NCI-H1105 (cell line): Measurements from ENCODE around the gene PLA2G4C.

Source experiments
- DNase-seq: peaks from one replicate; lab custom pipeline; 2025; lab: John Stamatoyannopoulos, UW

The PLA2G4C gene

DNA sequence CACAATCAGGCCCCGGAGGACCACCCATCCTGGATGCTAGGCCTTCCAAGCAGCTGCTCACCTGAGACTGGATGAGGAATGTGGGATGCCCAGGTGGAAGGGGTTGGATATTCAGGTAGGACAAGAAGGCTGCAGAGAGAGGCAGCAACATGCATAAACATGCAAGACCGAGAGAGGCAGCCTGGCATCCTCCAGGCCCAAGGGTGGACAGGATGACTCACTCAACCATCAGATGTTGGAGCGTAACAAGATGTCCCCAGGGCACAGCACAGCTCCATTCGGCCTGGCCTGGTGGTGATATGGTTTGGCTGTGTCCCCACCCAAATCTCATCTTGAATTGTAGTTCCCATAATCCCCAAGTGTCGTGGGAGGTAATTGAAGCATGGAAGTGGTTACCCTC, 56.8 kb downstream of the PLA2G4C start:
- no peak for DNase-seq

DNA sequence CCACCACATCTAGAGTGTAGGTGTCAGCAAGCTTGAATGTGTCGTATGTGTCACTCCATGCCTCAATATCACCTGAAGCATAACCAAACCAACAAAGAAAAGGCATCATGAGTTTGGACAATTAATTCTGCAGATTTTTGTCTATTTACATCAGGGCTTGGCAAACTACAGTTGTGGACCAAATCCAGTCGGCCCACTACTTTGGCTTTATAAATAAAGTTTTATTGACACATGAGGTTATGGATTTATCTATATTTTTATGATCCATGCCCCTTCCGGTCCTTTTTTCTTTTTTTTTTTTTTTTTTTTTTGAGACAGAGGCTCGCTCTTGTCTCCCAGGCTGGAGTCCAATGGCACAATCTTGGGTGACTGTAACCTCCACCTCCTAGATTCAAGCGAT, 57.5 kb downstream of the PLA2G4C start:
- DNase-seq, result no peak

DNA sequence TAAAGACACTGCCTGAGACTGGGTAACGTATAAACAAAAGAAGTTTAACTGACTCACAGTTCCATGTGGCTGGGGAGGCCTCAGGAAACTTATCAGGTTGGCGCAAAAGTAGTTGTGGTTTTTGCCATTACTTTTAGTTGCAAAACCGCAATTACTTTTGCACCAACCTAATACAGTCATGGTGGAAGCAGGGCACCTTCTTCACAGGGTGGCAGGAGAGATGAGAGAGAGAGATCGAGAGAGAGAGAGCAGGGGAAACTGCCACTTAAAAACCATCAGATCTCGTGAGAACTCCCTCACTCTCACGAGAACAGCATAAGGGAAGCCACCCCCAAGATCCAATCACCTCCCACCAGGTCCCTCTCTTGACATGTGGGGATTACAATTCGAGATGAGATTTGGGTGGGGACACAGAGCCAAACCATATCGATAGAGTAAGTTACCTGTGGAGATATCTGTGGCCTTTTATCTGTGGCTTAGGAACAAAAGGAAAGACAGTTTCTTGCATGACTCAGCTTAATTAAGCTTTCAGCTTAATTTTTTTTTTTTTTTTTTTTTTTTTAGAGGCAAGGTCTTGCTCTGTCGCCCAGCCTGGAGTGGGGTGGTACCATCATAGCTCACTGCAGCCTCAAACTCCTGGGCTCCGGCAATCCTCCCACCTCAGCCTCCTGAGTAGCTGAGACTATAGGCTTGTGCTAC, 59.1 kb downstream of the PLA2G4C start:
- no peak for DNase-seq

DNA sequence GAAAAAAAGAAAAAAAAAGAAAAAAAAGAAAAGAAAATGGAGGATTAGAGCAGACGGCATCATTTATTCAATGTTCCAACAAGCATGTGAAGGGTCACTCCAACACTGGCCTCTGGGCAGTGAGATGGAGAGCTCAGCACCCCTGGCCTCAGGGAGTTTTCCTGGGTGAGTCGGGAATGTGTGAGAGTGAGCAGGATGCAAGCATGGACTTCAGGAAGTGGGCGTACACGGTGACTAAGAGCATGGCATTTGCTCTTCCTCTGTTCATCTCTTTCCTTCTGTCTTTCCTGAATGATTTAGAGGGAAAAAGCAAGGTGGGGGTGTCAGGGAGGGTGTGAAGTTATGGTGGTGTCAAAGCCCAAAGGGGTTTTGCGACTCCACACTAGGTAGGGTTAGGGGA, 66.1 kb downstream of the PLA2G4C start:
- no peak for DNase-seq

DNA sequence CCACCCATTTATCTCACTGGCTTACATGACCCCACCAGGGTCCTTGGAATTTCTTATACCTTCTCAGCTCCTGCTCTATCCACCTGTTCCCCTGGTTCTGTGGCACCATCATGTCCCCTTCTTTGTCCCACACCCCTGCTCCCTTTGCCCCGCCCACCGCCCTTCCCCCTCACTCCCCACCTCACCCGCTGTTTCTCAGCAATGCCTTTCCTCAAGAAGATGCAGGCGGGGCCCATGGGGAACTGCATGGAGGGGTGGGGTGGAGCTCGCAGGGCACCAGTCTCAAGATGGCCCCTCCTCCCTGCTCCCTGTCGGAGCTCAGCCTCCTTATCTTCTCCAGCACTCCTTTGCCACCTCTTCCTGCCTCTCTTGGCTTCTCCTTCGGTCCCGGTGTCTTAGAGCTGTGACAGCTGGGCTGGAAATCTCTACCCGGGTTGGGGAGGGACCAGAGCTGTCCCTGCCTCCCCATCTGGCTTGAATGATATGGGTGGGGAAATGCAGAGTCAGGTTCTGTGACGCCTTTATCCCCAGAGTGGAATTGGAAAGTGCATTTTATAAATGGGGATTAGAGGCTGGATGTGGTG, 66.8 kb downstream of the PLA2G4C start, which contains the start of gene CABP5:
CABP5 (minus strand) TSS at position 405 of the 584 bp plus-strand sequence; CDS start at position 248, 157 bp downstream.
- no peak for DNase-seq

DNA sequence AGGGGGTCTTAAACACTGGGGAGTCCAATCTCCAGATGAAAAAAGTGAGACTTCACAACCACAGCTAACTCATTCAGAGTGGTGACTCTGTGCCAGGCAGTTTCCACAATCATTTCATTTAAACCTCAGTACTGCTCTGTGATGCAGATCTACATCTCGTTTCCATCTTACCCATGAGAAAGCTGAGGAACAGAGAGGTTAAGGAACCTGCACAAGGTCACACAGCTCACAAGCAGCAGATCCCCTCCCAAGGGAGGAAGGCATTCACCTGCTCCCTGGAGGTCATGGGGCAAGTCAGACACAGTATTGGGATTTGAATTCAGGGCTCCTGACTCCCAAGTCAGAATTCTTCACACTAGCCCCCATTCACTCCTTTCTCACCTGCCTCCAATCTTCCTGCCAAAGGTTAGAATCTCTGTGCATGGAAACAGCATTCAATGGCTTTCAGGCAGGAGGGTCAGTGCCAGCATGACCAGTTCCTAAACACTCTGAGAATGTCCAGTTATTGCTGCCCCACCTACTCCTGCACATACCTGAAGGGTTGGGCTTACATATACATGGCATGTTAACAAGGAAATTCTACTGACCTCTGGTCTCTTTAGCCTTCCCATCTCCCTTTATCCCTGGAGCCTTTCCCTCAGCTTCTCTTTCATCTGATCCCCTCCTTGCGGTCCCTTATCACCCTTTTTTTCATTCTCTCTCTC, 68.6 kb downstream of the PLA2G4C start:
- no peak for DNase-seq

DNA sequence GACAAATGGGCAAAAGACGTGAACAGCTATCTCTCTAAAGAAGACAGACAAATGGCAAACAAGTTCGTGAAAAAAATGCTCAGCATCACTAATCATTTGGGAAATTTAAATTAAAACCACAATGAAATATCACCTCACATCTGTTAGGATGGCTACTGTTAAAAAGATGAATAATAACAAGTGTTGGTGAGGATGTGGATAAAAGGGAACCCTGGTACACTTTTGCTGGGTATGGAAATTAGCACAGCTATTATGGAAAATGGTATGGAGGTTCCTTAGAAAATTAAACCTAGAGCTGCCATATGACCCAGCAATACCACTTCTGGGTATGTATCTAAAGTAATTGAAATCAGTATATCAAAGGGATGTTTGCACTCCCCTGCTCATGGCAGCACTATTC, 73.9 kb downstream of the PLA2G4C start:
- no peak for DNase-seq

DNA sequence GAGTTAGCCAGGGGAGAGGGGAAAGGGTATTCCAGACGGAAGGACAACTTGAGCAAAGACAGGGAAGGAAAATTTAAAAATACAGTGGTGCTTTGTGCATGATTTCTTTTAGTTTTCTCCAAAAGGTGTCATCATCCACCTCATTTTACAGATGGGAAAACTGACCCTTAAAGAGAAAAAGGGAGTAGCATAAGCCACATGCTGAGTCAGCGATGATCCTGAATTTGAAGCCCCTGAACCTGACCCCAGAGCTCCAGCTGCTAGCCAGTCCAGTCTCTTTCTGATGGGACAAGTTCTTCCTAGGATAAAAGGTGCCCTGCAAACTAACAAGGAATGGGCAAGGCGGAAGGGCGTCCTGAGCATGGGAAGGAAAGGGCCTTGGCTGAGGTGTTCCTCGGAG, 77.0 kb downstream of the PLA2G4C start:
- no peak for DNase-seq

DNA sequence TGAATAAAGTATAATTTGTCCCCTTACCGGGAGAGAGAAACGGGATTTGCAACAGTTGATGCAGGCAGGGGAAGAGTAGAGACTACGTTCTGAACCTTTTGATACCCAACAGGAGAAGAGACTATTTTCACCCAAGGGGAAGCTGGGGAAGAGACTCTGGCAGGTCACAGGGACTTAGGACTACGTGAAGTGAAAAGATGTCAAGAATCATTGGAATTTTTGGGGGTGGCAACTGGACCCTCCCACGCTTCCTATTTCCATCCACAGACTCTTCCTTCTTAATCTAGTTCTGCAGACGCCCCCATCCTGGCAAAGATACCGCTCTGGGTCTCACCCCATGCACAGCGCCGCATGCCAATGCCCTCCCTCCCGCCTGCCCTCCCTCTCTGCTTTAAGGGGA, 80.5 kb downstream of the PLA2G4C start:
- DNase-seq, result no peak

DNA sequence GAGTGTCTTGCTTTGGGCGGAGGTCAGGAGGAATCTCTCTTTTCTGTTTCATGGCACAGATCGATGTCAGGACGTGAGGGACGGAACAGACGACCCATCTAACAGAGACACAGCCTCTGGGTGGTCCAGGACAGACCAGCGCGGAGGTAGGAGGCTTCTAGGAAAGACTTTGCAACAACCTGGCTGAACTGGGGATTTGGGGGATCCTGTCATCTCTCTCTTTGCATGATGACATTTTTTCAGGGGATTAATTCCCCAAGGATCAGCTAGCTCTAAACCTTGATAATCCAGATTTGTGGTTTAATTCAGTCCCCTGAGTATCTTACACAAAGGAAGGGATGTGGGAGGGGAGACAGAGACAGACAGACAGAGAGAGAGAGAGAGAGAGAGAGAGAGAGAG, 81.2 kb downstream of the PLA2G4C start:
- DNase-seq, result no peak

DNA sequence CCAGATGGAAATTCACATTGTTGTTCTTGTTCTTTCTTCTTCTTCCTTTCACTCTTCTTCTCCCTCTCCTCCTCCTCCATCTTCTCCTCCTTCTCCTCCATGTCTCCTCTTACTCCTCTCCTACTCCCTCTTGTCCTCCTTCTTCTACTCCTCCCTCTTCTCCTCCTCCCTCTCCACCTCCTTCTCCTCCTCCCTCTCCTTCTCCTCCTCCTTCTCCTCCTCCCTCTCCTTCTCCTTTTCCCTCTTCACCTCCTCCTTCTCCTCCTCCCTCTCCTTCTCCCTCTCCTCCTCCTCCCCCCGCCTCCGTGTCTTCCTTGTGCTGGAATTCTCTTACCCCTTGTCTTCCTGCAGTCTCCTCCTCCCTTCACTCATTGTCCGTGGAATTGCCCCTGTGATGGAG, 85.1 kb downstream of the PLA2G4C start:
- DNase-seq, result no peak

DNA sequence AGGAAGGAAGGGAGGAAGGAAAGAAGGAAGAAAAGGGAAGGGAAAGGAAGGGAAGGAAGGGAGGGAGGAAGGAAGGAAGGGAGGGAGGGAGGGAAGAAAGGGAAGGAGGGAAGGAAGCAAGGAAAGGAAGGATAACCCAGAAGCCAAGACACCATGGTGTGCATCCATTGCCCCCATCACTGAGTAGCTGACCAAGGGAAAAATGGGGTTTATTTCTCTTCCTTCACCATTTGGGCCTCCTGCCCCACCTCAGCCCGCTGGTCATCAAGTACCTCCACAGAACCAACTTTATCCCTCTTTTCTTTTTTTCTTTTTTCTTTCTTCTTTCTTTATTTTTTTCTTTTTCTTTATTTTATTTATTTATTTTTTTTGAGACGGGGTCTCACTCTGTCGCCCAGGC, 87.1 kb downstream of the PLA2G4C start:
- DNase-seq, result no peak

DNA sequence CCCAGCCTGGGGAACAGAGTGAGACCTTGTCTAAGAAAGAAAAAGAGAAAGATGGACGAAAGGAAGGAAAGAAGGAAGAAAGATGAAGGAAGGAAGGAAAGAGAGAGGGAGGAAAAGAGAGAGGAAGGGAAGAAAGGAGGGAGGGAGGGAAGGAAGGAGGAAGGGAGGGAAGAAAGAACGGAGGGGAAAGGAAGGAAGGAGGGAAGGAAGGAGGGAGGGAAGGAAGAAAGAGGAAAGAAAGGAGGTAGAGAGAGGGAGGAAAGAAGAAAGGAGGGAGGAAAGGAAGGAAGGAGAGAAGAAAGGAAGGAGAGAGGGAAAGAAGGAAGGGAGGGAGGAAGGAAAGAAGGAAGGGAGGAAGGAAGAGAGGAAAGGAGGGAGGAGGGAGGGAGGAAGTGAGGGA, 87.6 kb downstream of the PLA2G4C start:
- no peak for DNase-seq

DNA sequence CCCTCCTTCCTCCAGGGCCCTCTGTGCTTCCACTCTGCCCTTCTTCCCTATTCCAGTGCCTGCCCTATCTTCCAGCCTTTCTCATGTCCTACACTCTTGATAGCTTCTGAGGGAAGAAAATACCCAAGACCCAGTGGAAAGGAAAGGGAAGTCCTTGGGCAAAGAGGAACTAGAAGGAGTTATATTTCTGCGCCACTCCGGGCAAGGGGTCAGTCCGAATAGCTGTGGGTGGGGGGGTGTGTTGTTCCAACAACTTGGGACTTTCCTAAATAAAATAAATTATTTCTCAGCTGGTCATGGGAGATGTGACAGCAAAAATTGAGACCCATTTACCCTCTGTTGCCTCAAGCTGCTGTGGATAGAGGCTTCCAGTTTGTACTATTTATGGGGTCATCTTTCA, 89.9 kb downstream of the PLA2G4C start:
- no peak for DNase-seq

DNA sequence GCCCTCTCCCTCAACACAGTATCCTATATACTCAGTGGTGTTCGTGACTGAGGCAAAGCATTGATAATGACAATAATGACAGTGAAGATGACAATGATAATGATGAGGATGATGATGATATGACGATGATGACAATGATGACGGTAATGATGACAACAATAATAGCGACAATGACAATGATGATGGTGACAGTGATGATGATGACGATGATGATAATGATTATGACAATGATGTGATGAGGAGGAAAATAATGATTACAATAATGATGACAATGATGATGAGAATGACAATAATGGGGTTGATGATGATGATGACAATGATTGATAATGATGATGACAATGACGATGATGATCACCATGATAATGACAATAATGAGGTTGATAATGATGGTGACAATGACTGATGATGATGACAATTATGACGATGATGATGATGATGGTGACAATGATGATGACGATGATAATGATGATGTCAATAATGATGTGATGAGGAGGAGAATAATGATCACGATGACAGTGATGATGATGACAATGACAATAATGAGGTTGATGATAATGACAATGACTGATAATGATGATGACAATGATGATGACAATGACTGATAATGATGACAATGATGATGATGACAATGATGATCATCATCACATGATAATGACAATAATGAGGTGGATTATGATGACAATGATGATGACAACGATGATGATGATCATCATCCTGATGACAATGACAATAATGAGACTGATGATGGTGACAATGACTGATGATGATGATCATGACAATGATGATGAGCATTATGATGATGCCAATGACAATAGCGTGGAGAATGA, 99.5 kb downstream of the PLA2G4C start:
- DNase-seq, result no peak

DNA sequence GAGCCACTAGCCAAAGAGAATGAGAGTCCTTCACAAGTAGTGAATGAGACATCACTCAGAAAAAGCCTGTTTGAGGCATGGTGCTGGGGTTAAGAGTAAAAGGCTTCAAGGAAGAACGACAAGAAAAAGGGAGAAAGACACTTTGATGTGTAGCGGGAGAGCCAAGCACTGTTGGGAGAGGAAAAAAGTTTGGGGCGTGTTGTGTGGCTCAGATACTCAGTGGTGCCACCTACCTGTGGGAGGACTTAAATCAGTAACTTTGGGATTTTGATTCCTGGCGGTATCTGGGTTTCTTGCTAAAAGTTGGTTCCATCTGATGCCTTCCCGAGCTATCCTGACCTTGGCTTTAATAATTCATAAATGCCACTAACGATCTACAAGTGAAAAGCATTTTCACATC, 103.9 kb downstream of the PLA2G4C start:
- no peak for DNase-seq

DNA sequence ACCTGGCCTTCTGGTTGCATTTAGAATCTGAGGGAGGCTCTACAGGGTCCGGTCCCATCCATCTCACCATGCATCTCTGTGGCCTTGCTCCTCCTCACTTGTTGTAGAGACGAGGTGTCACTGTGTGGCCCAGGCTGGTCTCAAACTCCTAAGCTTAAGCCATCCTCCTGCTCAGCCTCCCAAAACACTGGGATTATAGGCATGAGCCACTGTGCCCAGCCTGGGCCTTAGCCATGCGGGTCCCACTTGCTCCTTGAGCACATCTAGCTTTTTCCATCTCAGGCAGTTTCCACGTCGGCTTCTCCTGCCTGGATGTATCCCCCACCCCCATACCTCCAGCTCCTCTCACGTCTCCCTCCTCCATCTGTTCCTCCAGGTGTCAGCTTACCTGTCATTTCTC, 106.4 kb downstream of the PLA2G4C start:
- DNase-seq, result no peak

DNA sequence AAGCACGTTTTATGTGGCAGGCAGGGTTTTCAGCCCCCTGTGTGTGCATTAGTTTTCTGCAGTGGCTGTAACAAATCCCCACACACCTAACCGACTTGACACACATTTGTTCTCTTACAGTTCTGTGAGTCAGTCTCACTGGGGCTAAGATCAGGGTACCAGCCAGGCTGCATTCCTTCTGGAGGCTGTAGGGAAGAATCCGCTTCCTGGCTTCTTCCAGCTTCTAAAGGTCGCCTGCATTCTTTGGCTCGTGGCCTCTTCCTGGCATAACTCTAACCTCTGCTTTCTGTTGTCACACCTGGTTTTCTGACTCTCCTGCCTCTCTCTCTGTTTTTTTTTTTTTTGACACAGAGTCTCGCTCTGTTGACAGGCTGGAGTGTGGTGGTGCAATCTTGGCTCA, 109.8 kb downstream of the PLA2G4C start:
- no peak for DNase-seq

DNA sequence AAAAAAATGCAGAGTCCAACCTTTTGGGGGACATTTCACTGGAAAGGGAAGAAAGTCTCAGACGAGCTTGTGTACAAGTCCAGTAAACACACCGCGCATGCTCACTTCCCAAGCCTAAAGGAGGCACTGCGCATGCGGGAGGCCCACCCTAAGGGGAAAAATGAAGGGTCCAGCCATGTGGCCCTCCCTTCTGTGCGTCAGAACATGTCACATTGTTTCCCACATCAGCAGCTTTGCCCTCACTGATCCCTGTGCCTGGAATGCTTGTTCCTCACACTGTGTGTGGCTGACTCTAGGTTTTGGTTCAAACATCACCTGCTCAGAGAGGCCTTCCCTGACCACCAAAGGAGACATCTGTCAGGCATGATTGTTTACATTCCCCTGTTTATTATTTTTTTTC, 111.8 kb downstream of the PLA2G4C start:
- DNase-seq, result no peak
